HepG2 (cell line): Measurements from ENCODE around the gene WIPF2. TPM values are rescaled to one million over a fixed set of nuclear protein-coding genes. Genes with fewer than 3 reads are reported as not detected.

ENCODE experiments used
- ADNP ChIP-seq: sonication (generic); formaldehyde crosslinking; IDR thresholded peaks from 2 replicates; pipeline ENCODE4 v1.4.0; 2020; ENCODE audit warnings: missing genetic modification reagents
- ASH2L ChIP-seq: fragments of 300-600, 200-600 bp; sonication (generic); IDR thresholded peaks from 2 replicates; pipeline ENCODE4 v1.7.0; 2017; ENCODE audit warnings: low read depth, mild to moderate bottlenecking, moderate library complexity, mixed read lengths, low read length; ENCODE audit not compliant: insufficient read length
- EEA1 ChIP-seq: sonication (generic); formaldehyde crosslinking; IDR thresholded peaks from 2 replicates; pipeline ENCODE4 v1.5.1; 2020; ENCODE audit warnings: mild to moderate bottlenecking, missing genetic modification reagents, borderline replicate concordance
- GLI4 ChIP-seq: sonication (generic); formaldehyde crosslinking; IDR thresholded peaks from 2 replicates; pipeline ENCODE4 v1.5.1; 2020; ENCODE audit warnings: missing genetic modification reagents, mild to moderate bottlenecking, moderate library complexity, borderline replicate concordance
- HOXA7 ChIP-seq: sonication (generic); formaldehyde crosslinking; IDR thresholded peaks from 2 replicates; pipeline ENCODE4 v1.8.1; 2022; ENCODE audit warnings: mild to moderate bottlenecking, missing genetic modification reagents, moderate library complexity
- IKZF1 ChIP-seq: fragments of 450-650 bp; IDR thresholded peaks from 2 replicates; pipeline ENCODE4 v1.7.1; 2016
- KLF12 ChIP-seq: sonication (generic); formaldehyde crosslinking; IDR thresholded peaks from 2 replicates; pipeline ENCODE4 v1.4.0; 2020; ENCODE audit warnings: missing genetic modification reagents, borderline replicate concordance
- NBN ChIP-seq: fragments of 450-650 bp; conservative IDR thresholded peaks from 2 replicates; pipeline ENCODE4 v1.6.1; 2017
- SRSF4 ChIP-seq: fragments of 200-400 bp; formaldehyde crosslinking; IDR thresholded peaks from one replicate; pipeline ENCODE4 v1.6.1; 2018; ENCODE audit warnings: mild to moderate bottlenecking, low read depth, low read length, moderate library complexity; ENCODE audit not compliant: poor library complexity, severe bottlenecking
- STAT5B ChIP-seq: sonication (generic); formaldehyde crosslinking; IDR thresholded peaks from 2 replicates; pipeline ENCODE4 v1.4.0; 2020; ENCODE audit warnings: missing genetic modification reagents
- ZC3H13 ChIP-seq: sonication (generic); formaldehyde crosslinking; IDR thresholded peaks from 2 replicates; pipeline ENCODE4 v1.8.1; 2023; ENCODE audit warnings: mild to moderate bottlenecking, missing genetic modification reagents, moderate library complexity
- ZFP90 ChIP-seq: sonication (generic); formaldehyde crosslinking; IDR thresholded peaks from 2 replicates; pipeline ENCODE4 v1.8.0; 2022; ENCODE audit warnings: missing genetic modification reagents, mild to moderate bottlenecking, inconsistent platforms, borderline replicate concordance
- ZNF253 ChIP-seq: sonication (generic); formaldehyde crosslinking; IDR thresholded peaks from 2 replicates; pipeline ENCODE4 v1.8.0; 2022; ENCODE audit warnings: mild to moderate bottlenecking, missing genetic modification reagents, borderline replicate concordance
- ZNF460 ChIP-seq: sonication (generic); formaldehyde crosslinking; IDR thresholded peaks from 2 replicates; pipeline ENCODE4 v1.5.1; 2020; ENCODE audit warnings: missing genetic modification reagents, mild to moderate bottlenecking, borderline replicate concordance
- ZNF558 ChIP-seq: sonication (generic); formaldehyde crosslinking; IDR thresholded peaks from 2 replicates; pipeline ENCODE4 v1.9.0; 2022; ENCODE audit warnings: mild to moderate bottlenecking, missing genetic modification reagents, borderline replicate concordance
- ZNF619 ChIP-seq: sonication (generic); formaldehyde crosslinking; IDR thresholded peaks from 2 replicates; pipeline ENCODE4 v1.4.0; 2020; ENCODE audit warnings: mild to moderate bottlenecking, missing genetic modification reagents
- polyA plus RNA-seq, 8 experiments: library from polyadenylated mRNA; depleted of rRNA in 3 of 8; stranded (reverse) in 7 of 8; unstranded in 1 of 8; fragments of >200 nt; fragmentation: Illumina TruSeq in 4 of 8; extraction: Trizol in 4 of 8; gene quantifications; 2 replicates each; pipeline versions ENCODE4 v1.2.1 to v1.2.3, GENCODE V29; 2011 to 2016; ENCODE audit warnings: low read depth in 4 of 8, missing spikeins in 1 of 8, mixed read lengths in 1 of 8; ENCODE audit not compliant: insufficient read depth in 1 of 8
- total RNA-seq, 5 experiments: library from RNA; depleted of rRNA; stranded (reverse); fragments of >200 nt; fragmentation: Illumina TruSeq; extraction: Trizol; gene quantifications; 2 replicates each; pipeline ENCODE4 v1.2.3, GENCODE V29; 2016; ENCODE audit warnings: low read depth in 1 of 5
- TF ChIP-seq, protein P1 (sequence below): sonication (generic); formaldehyde crosslinking; IDR thresholded peaks from 2 replicates; pipeline ENCODE4 v1.5.0; 2020; ENCODE audit warnings: mild to moderate bottlenecking, missing genetic modification reagents, moderate library complexity
- TF ChIP-seq, protein P2 (sequence below): sonication (generic); formaldehyde crosslinking; IDR thresholded peaks from 2 replicates; pipeline ENCODE4 v1.4.0; 2020; ENCODE audit warnings: missing genetic modification reagents
- TF ChIP-seq, protein P3 (sequence below): sonication (generic); formaldehyde crosslinking; IDR thresholded peaks from 2 replicates; pipeline ENCODE4 v1.4.0; 2020; ENCODE audit warnings: missing genetic modification reagents
- TF ChIP-seq, protein P4 (sequence below): sonication (generic); formaldehyde crosslinking; IDR thresholded peaks from 2 replicates; pipeline ENCODE4 v1.4.0; 2020; ENCODE audit warnings: missing genetic modification reagents

The WIPF2 gene
- total and polyA plus RNA-seq, 2 of the 13 experiments (the other 11 are each of a cell fraction or from before 2014, with no cell fraction given): 7.2 to 10.8 TPM

DNA sequence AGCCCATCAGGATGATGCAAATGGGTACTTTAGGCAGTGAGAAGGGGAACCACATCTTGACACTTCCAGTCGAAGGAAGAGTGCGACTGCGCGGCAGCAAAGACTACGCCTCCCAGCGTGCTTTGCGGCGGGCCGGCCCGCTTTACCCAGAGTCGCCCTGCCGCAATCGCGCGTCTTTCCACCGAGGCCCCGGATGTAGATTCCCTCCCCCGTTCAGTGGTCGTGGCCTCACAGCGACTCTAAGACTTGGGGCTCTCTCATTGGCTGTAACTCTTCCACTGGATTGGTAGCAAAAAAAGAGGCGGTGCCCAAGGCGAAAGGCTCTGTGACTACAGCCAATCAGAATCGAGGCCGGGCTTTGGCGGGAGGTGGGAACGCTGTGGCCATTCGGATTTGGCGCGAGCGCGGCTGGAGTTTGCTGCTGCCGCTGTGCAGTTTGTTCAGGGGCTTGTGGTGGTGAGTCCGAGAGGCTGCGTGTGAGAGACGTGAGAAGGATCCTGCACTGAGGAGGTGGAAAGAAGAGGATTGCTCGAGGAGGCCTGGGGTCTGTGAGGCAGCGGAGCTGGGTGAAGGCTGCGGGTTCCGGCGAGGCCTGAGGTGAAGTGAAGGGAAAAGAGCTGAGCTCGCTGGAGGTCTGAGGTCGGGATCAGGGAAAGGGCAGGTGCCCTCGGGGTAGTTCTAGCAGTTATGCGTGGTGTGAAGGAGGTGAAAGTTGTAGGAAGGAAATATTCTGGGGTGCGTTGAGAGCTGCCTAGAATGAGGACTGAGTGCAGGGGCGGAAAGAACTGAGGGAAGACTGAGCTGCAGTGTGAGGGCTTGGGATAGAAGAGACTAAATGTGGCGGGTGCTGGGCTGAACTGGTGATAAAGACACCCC is 68.6 kb downstream of the WIPF2 start, which contains the start of gene CDC6 (continued):
- no peak; the same call in 1 of the 2 replicates for TF ChIP-seq ZNF558 (CRISPR knock-in tag)
- TF ChIP-seq, protein P1, sequence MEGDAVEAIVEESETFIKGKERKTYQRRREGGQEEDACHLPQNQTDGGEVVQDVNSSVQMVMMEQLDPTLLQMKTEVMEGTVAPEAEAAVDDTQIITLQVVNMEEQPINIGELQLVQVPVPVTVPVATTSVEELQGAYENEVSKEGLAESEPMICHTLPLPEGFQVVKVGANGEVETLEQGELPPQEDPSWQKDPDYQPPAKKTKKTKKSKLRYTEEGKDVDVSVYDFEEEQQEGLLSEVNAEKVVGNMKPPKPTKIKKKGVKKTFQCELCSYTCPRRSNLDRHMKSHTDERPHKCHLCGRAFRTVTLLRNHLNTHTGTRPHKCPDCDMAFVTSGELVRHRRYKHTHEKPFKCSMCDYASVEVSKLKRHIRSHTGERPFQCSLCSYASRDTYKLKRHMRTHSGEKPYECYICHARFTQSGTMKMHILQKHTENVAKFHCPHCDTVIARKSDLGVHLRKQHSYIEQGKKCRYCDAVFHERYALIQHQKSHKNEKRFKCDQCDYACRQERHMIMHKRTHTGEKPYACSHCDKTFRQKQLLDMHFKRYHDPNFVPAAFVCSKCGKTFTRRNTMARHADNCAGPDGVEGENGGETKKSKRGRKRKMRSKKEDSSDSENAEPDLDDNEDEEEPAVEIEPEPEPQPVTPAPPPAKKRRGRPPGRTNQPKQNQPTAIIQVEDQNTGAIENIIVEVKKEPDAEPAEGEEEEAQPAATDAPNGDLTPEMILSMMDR (CRISPR knock-in tag): peak; percentile 5; the same call in 1 of the 2 replicates
- peak; percentile 95 for TF ChIP-seq ZFP90 (CRISPR knock-in tag)
- no peak for TF ChIP-seq SRSF4
- peak; percentile 89; the same call in 1 of the 2 replicates for TF ChIP-seq EEA1
- TF ChIP-seq IKZF1: no peak
- peak; percentile 98; the same call in 1 of the 2 replicates for TF ChIP-seq ZNF619 (CRISPR knock-in tag)
- no peak for TF ChIP-seq ZNF460 (CRISPR knock-in tag)
- TF ChIP-seq NBN: no peak
- TF ChIP-seq, protein P2, sequence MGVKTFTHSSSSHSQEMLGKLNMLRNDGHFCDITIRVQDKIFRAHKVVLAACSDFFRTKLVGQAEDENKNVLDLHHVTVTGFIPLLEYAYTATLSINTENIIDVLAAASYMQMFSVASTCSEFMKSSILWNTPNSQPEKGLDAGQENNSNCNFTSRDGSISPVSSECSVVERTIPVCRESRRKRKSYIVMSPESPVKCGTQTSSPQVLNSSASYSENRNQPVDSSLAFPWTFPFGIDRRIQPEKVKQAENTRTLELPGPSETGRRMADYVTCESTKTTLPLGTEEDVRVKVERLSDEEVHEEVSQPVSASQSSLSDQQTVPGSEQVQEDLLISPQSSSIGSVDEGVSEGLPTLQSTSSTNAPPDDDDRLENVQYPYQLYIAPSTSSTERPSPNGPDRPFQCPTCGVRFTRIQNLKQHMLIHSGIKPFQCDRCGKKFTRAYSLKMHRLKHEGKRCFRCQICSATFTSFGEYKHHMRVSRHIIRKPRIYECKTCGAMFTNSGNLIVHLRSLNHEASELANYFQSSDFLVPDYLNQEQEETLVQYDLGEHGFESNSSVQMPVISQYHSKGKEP (CRISPR knock-in tag): no peak; the same call in 1 of the 2 replicates
- no peak; the same call in 1 of the 2 replicates for TF ChIP-seq GLI4 (CRISPR knock-in tag)
- no peak for TF ChIP-seq ADNP (CRISPR knock-in tag)
- TF ChIP-seq KLF12: peak; percentile 84; the same call in 1 of the 2 replicates
- peak; percentile 47; the same call in 1 of the 2 replicates for TF ChIP-seq ZC3H13
- TF ChIP-seq, protein P3, sequence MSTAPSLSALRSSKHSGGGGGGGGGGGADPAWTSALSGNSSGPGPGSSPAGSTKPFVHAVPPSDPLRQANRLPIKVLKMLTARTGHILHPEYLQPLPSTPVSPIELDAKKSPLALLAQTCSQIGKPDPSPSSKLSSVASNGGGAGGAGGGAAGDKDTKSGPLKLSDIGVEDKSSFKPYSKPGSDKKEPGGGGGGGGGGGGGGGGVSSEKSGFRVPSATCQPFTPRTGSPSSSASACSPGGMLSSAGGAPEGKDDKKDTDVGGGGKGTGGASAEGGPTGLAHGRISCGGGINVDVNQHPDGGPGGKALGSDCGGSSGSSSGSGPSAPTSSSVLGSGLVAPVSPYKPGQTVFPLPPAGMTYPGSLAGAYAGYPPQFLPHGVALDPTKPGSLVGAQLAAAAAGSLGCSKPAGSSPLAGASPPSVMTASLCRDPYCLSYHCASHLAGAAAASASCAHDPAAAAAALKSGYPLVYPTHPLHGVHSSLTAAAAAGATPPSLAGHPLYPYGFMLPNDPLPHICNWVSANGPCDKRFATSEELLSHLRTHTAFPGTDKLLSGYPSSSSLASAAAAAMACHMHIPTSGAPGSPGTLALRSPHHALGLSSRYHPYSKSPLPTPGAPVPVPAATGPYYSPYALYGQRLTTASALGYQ (CRISPR knock-in tag): 0 out of 2 replicates have a peak, but pooled peaks have one; percentile 30
- TF ChIP-seq ASH2L: peak; percentile 94
- TF ChIP-seq, protein P4, sequence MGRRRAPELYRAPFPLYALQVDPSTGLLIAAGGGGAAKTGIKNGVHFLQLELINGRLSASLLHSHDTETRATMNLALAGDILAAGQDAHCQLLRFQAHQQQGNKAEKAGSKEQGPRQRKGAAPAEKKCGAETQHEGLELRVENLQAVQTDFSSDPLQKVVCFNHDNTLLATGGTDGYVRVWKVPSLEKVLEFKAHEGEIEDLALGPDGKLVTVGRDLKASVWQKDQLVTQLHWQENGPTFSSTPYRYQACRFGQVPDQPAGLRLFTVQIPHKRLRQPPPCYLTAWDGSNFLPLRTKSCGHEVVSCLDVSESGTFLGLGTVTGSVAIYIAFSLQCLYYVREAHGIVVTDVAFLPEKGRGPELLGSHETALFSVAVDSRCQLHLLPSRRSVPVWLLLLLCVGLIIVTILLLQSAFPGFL: no peak
- TF ChIP-seq HOXA7 (CRISPR knock-in tag): no peak
- no peak for TF ChIP-seq ZNF253 (CRISPR knock-in tag)
- TF ChIP-seq STAT5B (CRISPR knock-in tag): 0 out of 2 replicates have a peak, but pooled peaks have one; percentile 23
